H9 (cell line): ENCODE measurements around the gene FAM136A. TPM values are rescaled to one million over a fixed set of nuclear protein-coding genes. Genes with fewer than 3 reads are reported as not detected.

Experiments used
- DNase-seq: peaks from one replicate; pipeline ENCODE4 v3.0.0-alpha.2; 2017
- H2AFZ ChIP-seq: one replicate; pipeline ENCODE4 v1.6.1; 2013; ENCODE audit warnings: mild to moderate bottlenecking, low read length, control low read depth, moderate library complexity
- H2AK5ac ChIP-seq: 2 replicates; pipeline ENCODE4 v1.6.1; 2013; ENCODE audit warnings: low read length, control low read depth, mixed read lengths; ENCODE audit not compliant: insufficient read length
- H2BK120ac ChIP-seq: one replicate; pipeline ENCODE4 v1.6.1; 2013; ENCODE audit warnings: low read depth, mild to moderate bottlenecking, low read length, control low read depth, inconsistent platforms; ENCODE audit not compliant: poor library complexity, severe bottlenecking
- H2BK12ac ChIP-seq: 2 replicates; pipeline ENCODE4 v1.6.1; 2013; ENCODE audit warnings: low read length, control low read depth, mixed read lengths, low read depth; ENCODE audit not compliant: insufficient read length
- H2BK15ac ChIP-seq: 2 replicates; pipeline ENCODE4 v1.6.1; 2013; ENCODE audit warnings: low read depth, low read length, control low read depth
- H2BK20ac ChIP-seq: one replicate; pipeline ENCODE4 v1.6.1; 2013; ENCODE audit warnings: low read depth, mild to moderate bottlenecking, low read length, control low read depth, inconsistent platforms; ENCODE audit not compliant: poor library complexity, severe bottlenecking
- H2BK5ac ChIP-seq: 2 replicates; pipeline ENCODE4 v1.6.1; 2013; ENCODE audit warnings: low read length, control low read depth, mixed read lengths; ENCODE audit not compliant: insufficient read length
- H3K14ac ChIP-seq: 2 replicates; pipeline ENCODE4 v1.6.1; 2013; ENCODE audit warnings: low read length, control low read depth; ENCODE audit not compliant: insufficient read depth
- H3K18ac ChIP-seq: 2 replicates; pipeline ENCODE4 v1.6.1; 2013; ENCODE audit warnings: low read depth, mild to moderate bottlenecking, mixed read lengths, low read length, control low read depth; ENCODE audit not compliant: insufficient read length
- H3K23ac ChIP-seq: 2 replicates; pipeline ENCODE4 v1.6.1; 2013; ENCODE audit warnings: low read length, control low read depth, mixed read lengths, low read depth; ENCODE audit not compliant: insufficient read length
- H3K23me2 ChIP-seq: 2 replicates; pipeline ENCODE4 v1.6.1; 2013; ENCODE audit warnings: low read depth, mild to moderate bottlenecking, mixed read lengths, low read length, control low read depth; ENCODE audit not compliant: insufficient read length, poor library complexity, severe bottlenecking
- H3K27ac ChIP-seq: 2 replicates; pipeline ENCODE4 v1.5.1; 2013; ENCODE audit warnings: low read length, control low read depth, mixed read lengths, low read depth; ENCODE audit not compliant: insufficient read length
- H3K27me3 ChIP-seq: 2 replicates; pipeline ENCODE4 v1.6.1; 2013; ENCODE audit warnings: low read length, control low read depth, inconsistent platforms; ENCODE audit not compliant: insufficient read depth
- H3K4ac ChIP-seq: 2 replicates; pipeline ENCODE4 v1.6.1; 2013; ENCODE audit warnings: low read depth, mild to moderate bottlenecking, control low read depth, inconsistent platforms, low read length, moderate library complexity
- H3K4me1 ChIP-seq: 2 replicates; pipeline ENCODE4 v1.6.1; 2013; ENCODE audit warnings: low read length, control low read depth, inconsistent platforms; ENCODE audit not compliant: insufficient read depth
- H3K4me2 ChIP-seq: 2 replicates; pipeline ENCODE4 v1.6.1; 2013; ENCODE audit warnings: low read length, control low read depth, mixed read lengths; ENCODE audit not compliant: insufficient read length, insufficient read depth
- H3K56ac ChIP-seq: 2 replicates; pipeline ENCODE4 v1.6.1; 2013; ENCODE audit warnings: low read depth, mild to moderate bottlenecking, mixed read lengths, low read length, control low read depth; ENCODE audit not compliant: insufficient read length
- H3K79me1 ChIP-seq: 2 replicates; pipeline ENCODE4 v1.6.1; 2013; ENCODE audit warnings: low read depth, mild to moderate bottlenecking, moderate library complexity, low read length, control low read depth, inconsistent platforms; ENCODE audit not compliant: insufficient read depth, poor library complexity, severe bottlenecking
- H3K79me2 ChIP-seq: 2 replicates; pipeline ENCODE4 v1.6.1; 2013; ENCODE audit warnings: low read length, control low read depth, inconsistent platforms; ENCODE audit not compliant: insufficient read depth
- H3K9ac ChIP-seq: 2 replicates; pipeline ENCODE4 v1.6.1; 2013; ENCODE audit warnings: low read length, control low read depth, mixed read lengths; ENCODE audit not compliant: insufficient read length; ENCODE audit errors: extremely low read depth
- H3K9me3 ChIP-seq: one replicate; pipeline ENCODE4 v1.6.1; 2013; ENCODE audit warnings: low read depth, low read length, inconsistent platforms; ENCODE audit not compliant: control insufficient read depth
- H3T11ph ChIP-seq: one replicate; pipeline ENCODE4 v1.6.1; 2013; ENCODE audit warnings: mild to moderate bottlenecking, low read length, control low read depth, inconsistent platforms
- H4K20me1 ChIP-seq: one replicate; pipeline ENCODE4 v1.6.1; 2013; ENCODE audit not compliant: control insufficient read depth, insufficient read length, insufficient read depth
- H4K5ac ChIP-seq: 2 replicates; pipeline ENCODE4 v1.6.1; 2013; ENCODE audit warnings: low read depth, mild to moderate bottlenecking, mixed read lengths, low read length, control low read depth; ENCODE audit not compliant: insufficient read length
- H4K8ac ChIP-seq: replicated peaks from 2 replicates; pipeline ENCODE4 v1.6.1; 2013; ENCODE audit warnings: low read length, control low read depth, mixed read lengths, low read depth; ENCODE audit not compliant: insufficient read length
- H4K91ac ChIP-seq: 2 replicates; pipeline ENCODE4 v1.6.1; 2013; ENCODE audit warnings: low read depth, mild to moderate bottlenecking, moderate library complexity, mixed read lengths, low read length, control low read depth; ENCODE audit not compliant: insufficient read length
- H3K27ac Mint-ChIP-seq, 3 experiments: 2 replicates in 2 of 3; 3 replicates in 1 of 3; pipeline ENCODE4 v1.8.0; 2020 to 2021; ENCODE audit warnings: mixed read lengths in 3 of 3, mild to moderate bottlenecking in 1 of 3, moderate library complexity in 1 of 3
- H3K27me3 Mint-ChIP-seq: 2 replicates; pipeline ENCODE4 v1.8.0; 2021; ENCODE audit warnings: low read depth, mild to moderate bottlenecking, moderate library complexity, mixed read lengths
- H3K36me3 Mint-ChIP-seq, 3 experiments: 2 replicates in 2 of 3; 3 replicates in 1 of 3; pipeline ENCODE4 v1.8.0; 2020 to 2021; ENCODE audit warnings: low read depth in 3 of 3, mixed read lengths in 3 of 3; ENCODE audit not compliant: insufficient read depth in 1 of 3
- H3K4me1 Mint-ChIP-seq, 2 experiments: 2 replicates each; pipeline ENCODE4 v1.8.0; 2020; ENCODE audit warnings: mixed read lengths in 2 of 2
- H3K4me3 Mint-ChIP-seq, 2 experiments: 2 replicates in 1 of 2; 3 replicates in 1 of 2; pipeline ENCODE4 v1.8.0; 2020 to 2021; ENCODE audit warnings: mild to moderate bottlenecking in 2 of 2, mixed read lengths in 2 of 2, moderate library complexity in 1 of 2
- H3K9me3 Mint-ChIP-seq, 2 experiments: 2 replicates in 1 of 2; 3 replicates in 1 of 2; pipeline ENCODE4 v1.8.0; 2020; ENCODE audit warnings: mild to moderate bottlenecking in 2 of 2, mixed read lengths in 2 of 2, moderate library complexity in 1 of 2
- CTCF ChIP-seq: fragments of 200-600 bp; sonication (generic); conservative IDR thresholded peaks from 3 replicates; pipeline ENCODE4 v1.8.0; 2021; ENCODE audit warnings: antibody characterized with exemption, mild to moderate bottlenecking
- WGBS: extraction: QIAGEN DNeasy Blood & Tissue Kit; methylation state at CpG from one replicate; pipeline ENCODE4 v1.1.7; 2013; ENCODE audit warnings: missing lambda C conversion rate, low lambda C conversion rate, mixed read lengths; ENCODE audit not compliant: insufficient read length; ENCODE audit errors: extremely low coverage; 5-methylcytosine and 5-hydroxymethylcytosine counted together
- total RNA-seq: library from RNA; stranded (reverse); gene quantifications from 2 replicates; pipeline ENCODE4 v1.2.1, GENCODE V29; 2021

The FAM136A gene
- total RNA-seq, 1 experiment from 2014 or later = 118 TPM

- no peak overlapping the region for H2BK15ac ChIP-seq
- no peak overlapping the region for H3K23ac ChIP-seq
- no peaks in the 10 kb centered on the region for H4K20me1 ChIP-seq
- H3K9me3 ChIP-seq = no peaks in the 10 kb centered on the region
- no peak overlapping the region for H2AK5ac ChIP-seq
- H3K14ac ChIP-seq = no peak overlapping the region
- Mint-ChIP-seq H3K36me3 (no peaks in the 10 kb centered on the region), H3K9me3 (no peaks in the 10 kb centered on the region), H3K27ac (no peak overlapping the region), H3K4me3 (no peak overlapping the region), H3K27me3 (peaks cover 3% of the 10 kb centered on the region; the same call in 1 of the 2 replicates), H3K4me1 (peaks cover 3 to 7% of the 10 kb centered on the region in 2 experiments; a peak in 3 of 4 replicates)
- no peak overlapping the region for H2BK5ac ChIP-seq
- H2BK120ac ChIP-seq = no peak overlapping the region
- no peak overlapping the region for H3K4ac ChIP-seq
- H4K5ac ChIP-seq = no peak overlapping the region
- H3K27ac ChIP-seq = no peak overlapping the region
- no peaks in the 10 kb centered on the region for H3K79me1 ChIP-seq
- no peak overlapping the region for H2AFZ ChIP-seq
- WGBS = no CpG with 5 or more reads among the region's 4 CpGs
- H2BK20ac ChIP-seq = no peak overlapping the region
- H4K8ac ChIP-seq = no peak overlapping the region
- H3K27me3 ChIP-seq = no peaks in the 10 kb centered on the region
- no peak overlapping the region for H3K4me2 ChIP-seq
- no peaks in the 10 kb centered on the region for H3K23me2 ChIP-seq
- no peak overlapping the region for H3T11ph ChIP-seq
- no peaks in the 10 kb centered on the region for H3K4me1 ChIP-seq
- H3K9ac ChIP-seq = no peak overlapping the region
- H2BK12ac ChIP-seq = no peak overlapping the region
- H3K79me2 ChIP-seq = no peaks in the 10 kb centered on the region
- H4K91ac ChIP-seq = no peak overlapping the region
- H3K18ac ChIP-seq = no peak overlapping the region
- no peak; the same call in 2 of the 3 replicates for TF ChIP-seq CTCF
- H3K56ac ChIP-seq = no peak overlapping the region
- DNase-seq = no peak
Observed at GRCh38 chr2:70336552-70336951, 34.7 kb upstream of the FAM136A start.
